Measurements from ENCODE around the gene RELCH.

The RELCH gene

DNA sequence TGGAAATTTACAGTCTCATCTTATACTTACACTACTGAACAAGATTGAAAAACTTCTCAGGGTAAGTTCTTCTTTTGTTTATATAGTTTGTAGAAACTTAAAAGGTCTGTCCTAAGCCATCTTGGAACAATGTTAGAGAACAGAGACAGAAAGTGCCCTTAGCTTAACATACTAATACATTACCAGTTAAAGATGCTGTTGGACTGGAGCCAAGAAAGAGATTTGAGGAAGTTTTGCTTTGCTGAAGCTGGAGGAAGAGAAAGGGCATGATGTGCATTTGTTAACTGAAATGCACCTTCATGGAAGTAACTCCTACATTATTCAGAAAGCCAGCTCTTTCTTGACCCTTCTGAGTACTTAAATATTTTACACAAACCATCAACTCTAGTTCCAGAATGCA is 71.6 kb downstream of the RELCH start:
- peaks cover 48% of the 10 kb centered on the region for H3K36me3 Mint-ChIP-seq
- H3K27ac Mint-ChIP-seq, result no peak overlapping the region
- no peak for ATAC-seq
- no peaks in the 10 kb centered on the region for H3K9me3 Mint-ChIP-seq
- no peak overlapping the region for H3K4me3 Mint-ChIP-seq
- no peaks in the 10 kb centered on the region for H3K4me1 Mint-ChIP-seq
- H3K27me3 Mint-ChIP-seq, result no peaks in the 10 kb centered on the region

DNA sequence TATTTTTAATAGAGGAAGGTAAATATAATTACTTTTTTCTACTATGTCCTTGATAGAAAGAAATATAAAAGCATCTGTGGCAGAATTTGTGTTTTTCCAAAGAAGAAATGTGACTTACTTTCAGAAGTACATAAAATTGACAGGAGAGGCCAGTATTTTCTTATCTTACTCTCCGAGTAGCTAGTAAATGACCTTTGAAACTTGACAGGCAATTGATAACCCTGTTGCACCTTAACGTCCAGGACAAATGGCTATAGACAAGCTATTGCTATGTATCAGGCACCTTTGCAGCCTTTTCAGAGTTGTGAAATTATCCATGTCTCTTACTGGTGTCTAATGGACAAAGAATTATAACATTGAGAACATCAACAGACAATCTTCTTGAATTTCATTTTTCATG is 75.0 kb downstream of the RELCH start:
- H3K27me3 Mint-ChIP-seq, result no peaks in the 10 kb centered on the region
- peaks cover 42% of the 10 kb centered on the region for H3K36me3 Mint-ChIP-seq
- no peak overlapping the region for H3K4me3 Mint-ChIP-seq
- ATAC-seq, result no peak
- no peaks in the 10 kb centered on the region for H3K9me3 Mint-ChIP-seq
- H3K4me1 Mint-ChIP-seq, result no peaks in the 10 kb centered on the region
- H3K27ac Mint-ChIP-seq, result no peak overlapping the region

DNA sequence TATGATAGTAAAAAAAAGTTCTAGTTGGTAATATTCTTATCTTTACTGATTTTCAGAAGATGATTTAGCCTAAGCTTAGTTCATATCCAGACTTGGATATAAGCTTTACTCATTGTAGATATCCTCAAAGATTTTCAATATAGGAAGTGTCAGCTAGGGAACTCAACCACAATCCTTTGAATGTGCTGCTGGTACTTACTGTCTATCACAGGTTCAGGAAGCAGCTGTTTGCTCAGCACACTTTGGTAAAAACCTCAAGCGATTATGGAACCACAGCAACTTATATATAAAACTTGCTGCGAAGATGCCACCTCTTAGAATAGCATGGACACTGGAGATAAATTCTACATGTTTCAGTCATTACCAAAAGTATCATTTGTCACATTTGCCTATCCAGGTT is 77.9 kb downstream of the RELCH start:
- Mint-ChIP-seq H3K4me1 (no peaks in the 10 kb centered on the region), H3K4me3 (no peak overlapping the region), H3K27ac (no peak overlapping the region), H3K36me3 (peaks cover 30% of the 10 kb centered on the region), H3K27me3 (no peaks in the 10 kb centered on the region), H3K9me3 (no peaks in the 10 kb centered on the region)
- ATAC-seq, result no peak

DNA sequence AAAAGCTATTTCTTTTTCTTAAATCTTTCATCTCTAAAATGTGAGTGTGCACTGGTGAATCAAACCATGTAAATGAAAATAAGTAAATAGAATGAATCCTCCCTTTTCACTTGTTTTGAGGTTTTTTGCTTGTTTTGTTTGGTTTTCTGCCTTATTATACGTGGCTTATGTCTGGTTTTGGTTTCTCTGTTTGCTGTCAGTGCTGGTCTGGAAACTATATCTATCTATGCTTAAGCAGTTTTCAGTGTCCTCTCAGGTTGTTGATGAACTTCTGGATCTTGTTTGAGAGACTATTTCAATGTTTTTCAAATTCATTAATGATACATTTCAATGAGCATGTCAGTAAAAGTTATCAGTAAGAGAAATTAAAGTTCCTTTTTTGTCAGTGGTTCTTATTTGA is 90.0 kb downstream of the RELCH start:
- H3K4me1 Mint-ChIP-seq, result peaks cover 8% of the 10 kb centered on the region
- no peak for ATAC-seq
- H3K4me3 Mint-ChIP-seq, result no peak overlapping the region
- H3K36me3 Mint-ChIP-seq, result peaks cover 28% of the 10 kb centered on the region
- no peaks in the 10 kb centered on the region for H3K9me3 Mint-ChIP-seq
- H3K27me3 Mint-ChIP-seq, result no peaks in the 10 kb centered on the region
- H3K27ac Mint-ChIP-seq, result no peak overlapping the region

DNA sequence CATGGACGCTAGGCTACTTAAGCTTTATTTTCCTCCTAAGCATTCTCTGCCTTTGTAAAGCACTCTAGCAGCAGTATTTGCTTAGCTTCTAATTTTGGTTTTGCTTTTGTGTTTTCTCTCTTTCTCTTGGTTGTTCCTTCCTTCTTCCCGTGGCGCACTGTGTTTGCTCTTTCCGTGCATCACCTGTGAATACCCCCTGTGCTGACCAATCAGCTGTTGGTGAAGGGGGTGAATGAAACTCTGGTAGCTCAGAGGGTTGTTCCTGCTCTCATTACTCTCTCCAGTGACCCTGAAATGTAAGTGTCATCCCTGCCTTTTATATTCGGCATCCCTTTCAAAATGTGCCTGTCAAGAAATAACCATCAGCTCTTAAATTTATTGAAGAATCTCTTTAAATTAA is 92.5 kb downstream of the RELCH start:
- peaks cover 8% of the 10 kb centered on the region for H3K4me1 Mint-ChIP-seq
- no peaks in the 10 kb centered on the region for H3K27me3 Mint-ChIP-seq
- H3K27ac Mint-ChIP-seq, result no peak overlapping the region

GRCh38 chr18:62280058-62280457 is 93.0 kb downstream of the RELCH start:
- Mint-ChIP-seq H3K36me3 (peaks cover 30% of the 10 kb centered on the region), H3K4me1 (peaks cover 10% of the 10 kb centered on the region), H3K27ac (no peak overlapping the region), H3K4me3 (no peak overlapping the region), H3K9me3 (no peaks in the 10 kb centered on the region), H3K27me3 (no peaks in the 10 kb centered on the region)
- no peak for ATAC-seq

More for the DNA sequence above, 92.5 kb downstream of the RELCH start:
- H3K9me3 Mint-ChIP-seq, result no peaks in the 10 kb centered on the region
- no peak overlapping the region for H3K4me3 Mint-ChIP-seq
- H3K36me3 Mint-ChIP-seq, result peaks cover 33% of the 10 kb centered on the region
- ATAC-seq, result no peak

DNA sequence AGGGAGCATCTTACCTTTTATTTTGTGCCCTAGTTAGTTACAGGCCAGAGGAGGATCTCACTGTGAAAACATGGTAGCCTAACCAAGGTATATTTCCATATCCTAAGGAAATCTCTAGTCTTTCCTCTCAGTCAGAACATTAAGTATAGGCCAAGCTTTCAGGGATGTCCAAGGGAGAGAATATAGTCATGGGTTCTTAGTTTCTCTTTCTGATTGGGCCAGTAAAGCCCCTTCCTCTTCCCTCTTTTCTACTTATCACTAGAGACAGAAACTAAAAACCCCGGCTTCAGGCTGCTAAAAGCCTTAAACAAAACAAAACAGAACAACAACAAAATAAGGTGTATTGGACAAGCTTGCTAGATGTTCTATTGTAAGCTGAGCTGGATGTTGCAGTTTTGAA is 93.7 kb downstream of the RELCH start:
- H3K36me3 Mint-ChIP-seq, result peaks cover 37% of the 10 kb centered on the region
- no peak for ATAC-seq

GRCh38 chr18:62281684-62282083 is 94.6 kb downstream of the RELCH start:
- Mint-ChIP-seq H3K9me3 (no peaks in the 10 kb centered on the region), H3K36me3 (peaks cover 42% of the 10 kb centered on the region), H3K27me3 (no peaks in the 10 kb centered on the region), H3K27ac (no peak overlapping the region), H3K4me1 (peaks cover 20% of the 10 kb centered on the region), H3K4me3 (no peak overlapping the region)
- no peak for ATAC-seq

More for the DNA sequence above, 93.7 kb downstream of the RELCH start:
- no peaks in the 10 kb centered on the region for H3K27me3 Mint-ChIP-seq
- H3K9me3 Mint-ChIP-seq, result no peaks in the 10 kb centered on the region
- H3K4me1 Mint-ChIP-seq, result peaks cover 17% of the 10 kb centered on the region
- H3K4me3 Mint-ChIP-seq, result no peak overlapping the region
- H3K27ac Mint-ChIP-seq, result peak overlapping the region; percentile 31

GRCh38 chr18:62282188-62282629 is 95.2 kb downstream of the RELCH start:
- peaks cover 36% of the 10 kb centered on the region for H3K36me3 Mint-ChIP-seq

GRCh38 chr18:62284637-62285036 is 97.6 kb downstream of the RELCH start:
- no peaks in the 10 kb centered on the region for H3K9me3 Mint-ChIP-seq
- no peak for ATAC-seq
- no peak overlapping the region for H3K4me3 Mint-ChIP-seq
- H3K4me1 Mint-ChIP-seq, result peaks cover 45% of the 10 kb centered on the region
- H3K27ac Mint-ChIP-seq, result no peak overlapping the region
- H3K36me3 Mint-ChIP-seq, result peaks cover 31% of the 10 kb centered on the region
- H3K27me3 Mint-ChIP-seq, result no peaks in the 10 kb centered on the region

More at GRCh38 chr18:62282188-62282629, 95.2 kb downstream of the RELCH start:
- Mint-ChIP-seq H3K4me3 (no peak overlapping the region), H3K4me1 (peaks cover 21% of the 10 kb centered on the region), H3K27me3 (no peaks in the 10 kb centered on the region), H3K27ac (no peak overlapping the region), H3K9me3 (no peaks in the 10 kb centered on the region)
- ATAC-seq, result no peak

GRCh38 chr18:62285281-62285680 is 98.2 kb downstream of the RELCH start:
- H3K9me3 Mint-ChIP-seq, result no peaks in the 10 kb centered on the region
- H3K4me3 Mint-ChIP-seq, result no peak overlapping the region
- peaks cover 29% of the 10 kb centered on the region for H3K36me3 Mint-ChIP-seq
- H3K27ac Mint-ChIP-seq, result peak overlapping the region; percentile 38
- peaks cover 46% of the 10 kb centered on the region for H3K4me1 Mint-ChIP-seq
- ATAC-seq, result no peak
- no peaks in the 10 kb centered on the region for H3K27me3 Mint-ChIP-seq

- Mint-ChIP-seq H3K36me3 (peaks cover 20% of the 10 kb centered on the region), H3K27ac (peak overlapping the region; percentile 73), H3K27me3 (no peaks in the 10 kb centered on the region), H3K9me3 (no peaks in the 10 kb centered on the region), H3K4me1 (peaks cover 38% of the 10 kb centered on the region), H3K4me3 (peak overlapping the region; percentile 47)
- peak; percentile 69 for ATAC-seq
Observed at GRCh38 chr18:62287781-62288664, 101.0 kb downstream of the RELCH start.

DNA sequence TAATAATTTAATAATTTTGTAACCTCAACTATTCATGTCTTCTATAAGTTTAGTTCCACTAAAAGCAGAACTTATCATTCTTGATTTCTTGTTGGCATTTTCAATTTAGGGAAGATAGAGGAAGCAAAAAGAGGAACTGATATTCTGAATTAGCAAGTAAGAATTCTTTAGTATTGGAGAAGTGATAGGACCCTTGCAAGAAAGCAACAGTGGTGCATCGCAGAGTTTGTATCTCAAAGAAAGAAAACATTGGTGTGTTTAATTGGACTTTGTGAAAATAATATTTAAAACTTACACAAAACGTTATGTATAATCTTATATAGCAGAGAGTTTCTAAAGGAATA is 101.6 kb downstream of the RELCH start:
- peak overlapping the region; percentile 73 for H3K27ac Mint-ChIP-seq
- peak; percentile 86 for ATAC-seq
- peaks cover 38% of the 10 kb centered on the region for H3K4me1 Mint-ChIP-seq
- H3K36me3 Mint-ChIP-seq, result peaks cover 16% of the 10 kb centered on the region
- no peak overlapping the region for H3K4me3 Mint-ChIP-seq
- H3K9me3 Mint-ChIP-seq, result no peaks in the 10 kb centered on the region
- no peaks in the 10 kb centered on the region for H3K27me3 Mint-ChIP-seq

DNA sequence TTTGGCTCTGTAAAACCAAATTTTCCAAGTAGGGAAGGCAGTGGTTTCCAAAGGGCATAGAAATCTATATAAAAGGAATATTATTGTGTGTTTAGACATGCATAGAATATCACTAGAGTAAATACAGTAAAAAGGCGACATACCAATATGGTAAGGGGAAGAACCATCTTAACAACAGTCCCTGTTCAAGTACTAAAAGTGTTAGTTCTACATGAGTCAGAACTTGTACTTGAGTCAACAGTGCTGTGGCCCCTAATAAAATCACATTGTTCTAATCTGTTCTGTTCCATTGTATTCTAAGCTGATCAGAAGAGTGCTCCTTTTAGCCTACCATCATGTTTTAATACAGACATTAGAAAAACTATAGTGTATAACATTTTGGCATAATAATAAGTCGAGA is 102.0 kb downstream of the RELCH start:
- no peaks in the 10 kb centered on the region for H3K9me3 Mint-ChIP-seq
- H3K27ac Mint-ChIP-seq, result peak overlapping the region; percentile 18
- no peak overlapping the region for H3K4me3 Mint-ChIP-seq
- ATAC-seq, result peak; percentile 82
- peaks cover 19% of the 10 kb centered on the region for H3K36me3 Mint-ChIP-seq
- no peaks in the 10 kb centered on the region for H3K27me3 Mint-ChIP-seq
- H3K4me1 Mint-ChIP-seq, result peaks cover 38% of the 10 kb centered on the region

DNA sequence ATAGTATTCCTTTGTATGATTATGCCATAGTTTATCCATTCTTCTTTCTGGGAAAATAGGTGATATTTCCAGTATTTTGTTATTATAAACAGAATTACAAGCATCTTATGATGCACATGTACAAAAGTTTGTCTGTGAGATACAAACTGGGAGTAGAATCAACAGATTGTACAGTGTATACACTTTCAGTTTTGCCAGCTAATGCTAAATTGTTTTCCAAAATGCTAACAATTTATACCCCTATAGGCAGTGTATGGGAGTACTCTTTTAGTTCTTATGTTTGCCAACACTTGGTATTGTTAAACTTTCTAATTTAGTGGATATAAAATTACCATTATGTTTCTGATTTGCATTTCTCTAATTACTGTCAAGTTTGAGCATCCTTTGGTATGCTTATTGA is 107.0 kb downstream of the RELCH start:
- Mint-ChIP-seq H3K27me3 (no peaks in the 10 kb centered on the region), H3K4me1 (peaks cover 15% of the 10 kb centered on the region), H3K27ac (no peak overlapping the region), H3K9me3 (no peaks in the 10 kb centered on the region), H3K36me3 (peaks cover 31% of the 10 kb centered on the region), H3K4me3 (no peak overlapping the region)
- no peak for ATAC-seq

- H3K36me3 Mint-ChIP-seq, result peaks cover 73% of the 10 kb centered on the region
- no peak overlapping the region for H3K27ac Mint-ChIP-seq
- no peak for ATAC-seq
Observed at GRCh38 chr18:62300359-62300963, 113.4 kb downstream of the RELCH start.

More at GRCh38 chr18:62300359-62300963, 113.4 kb downstream of the RELCH start:
- no peak overlapping the region for H3K4me3 Mint-ChIP-seq
- H3K27me3 Mint-ChIP-seq, result no peaks in the 10 kb centered on the region
- H3K9me3 Mint-ChIP-seq, result no peaks in the 10 kb centered on the region
- H3K4me1 Mint-ChIP-seq, result peaks cover 8% of the 10 kb centered on the region
